Stimulated activated CD8-positive, alpha-beta memory T cell treated with anti-CD3 and anti-CD28 coated beads, Interleukin-4, amount 100 ng/mL, for 48 hours (primary cell): ENCODE data around the gene PYGB.
"Not testable (repeated sequence)": the region's sequence is repeated elsewhere in the genome, so short reads cannot be mapped to it uniquely, and the experiment has no call there.

Experiments
- DNase-seq: peaks from one replicate; pipeline ENCODE4 v3.0.0-alpha.2; 2020

The PYGB gene

DNA sequence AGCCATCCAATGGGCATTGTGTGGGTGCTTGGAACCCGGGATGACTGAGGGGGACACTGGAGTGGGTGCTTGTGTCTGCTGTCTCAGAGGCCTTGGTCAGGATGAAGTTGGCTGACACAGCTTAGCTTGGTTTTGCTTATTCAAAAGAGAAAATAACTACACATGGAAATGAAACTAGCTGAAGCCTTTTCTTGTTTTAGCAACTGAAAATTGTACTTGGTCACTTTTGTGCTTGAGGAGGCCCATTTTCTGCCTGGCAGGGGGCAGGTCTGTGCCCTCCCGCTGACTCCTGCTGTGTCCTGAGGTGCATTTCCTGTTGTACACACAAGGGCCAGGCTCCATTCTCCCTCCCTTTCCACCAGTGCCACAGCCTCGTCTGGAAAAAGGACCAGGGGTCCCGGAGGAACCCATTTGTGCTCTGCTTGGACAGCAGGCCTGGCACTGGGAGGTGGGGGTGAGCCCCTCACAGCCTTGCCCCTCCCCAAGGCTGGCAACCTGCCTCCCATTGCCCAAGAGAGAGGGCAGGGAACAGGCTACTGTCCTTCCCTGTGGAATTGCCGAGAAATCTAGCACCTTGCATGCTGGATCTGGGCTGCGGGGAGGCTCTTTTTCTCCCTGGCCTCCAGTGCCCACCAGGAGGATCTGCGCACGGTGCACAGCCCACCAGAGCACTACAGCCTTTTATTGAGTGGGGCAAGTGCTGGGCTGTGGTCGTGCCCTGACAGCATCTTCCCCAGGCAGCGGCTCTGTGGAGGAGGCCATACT lies 49.4 kb downstream of the PYGB start:
- DNase-seq, result no peak

- no peak for DNase-seq
Observed at GRCh38 chr20:25299806-25300205, 51.9 kb downstream of the PYGB start.

DNA sequence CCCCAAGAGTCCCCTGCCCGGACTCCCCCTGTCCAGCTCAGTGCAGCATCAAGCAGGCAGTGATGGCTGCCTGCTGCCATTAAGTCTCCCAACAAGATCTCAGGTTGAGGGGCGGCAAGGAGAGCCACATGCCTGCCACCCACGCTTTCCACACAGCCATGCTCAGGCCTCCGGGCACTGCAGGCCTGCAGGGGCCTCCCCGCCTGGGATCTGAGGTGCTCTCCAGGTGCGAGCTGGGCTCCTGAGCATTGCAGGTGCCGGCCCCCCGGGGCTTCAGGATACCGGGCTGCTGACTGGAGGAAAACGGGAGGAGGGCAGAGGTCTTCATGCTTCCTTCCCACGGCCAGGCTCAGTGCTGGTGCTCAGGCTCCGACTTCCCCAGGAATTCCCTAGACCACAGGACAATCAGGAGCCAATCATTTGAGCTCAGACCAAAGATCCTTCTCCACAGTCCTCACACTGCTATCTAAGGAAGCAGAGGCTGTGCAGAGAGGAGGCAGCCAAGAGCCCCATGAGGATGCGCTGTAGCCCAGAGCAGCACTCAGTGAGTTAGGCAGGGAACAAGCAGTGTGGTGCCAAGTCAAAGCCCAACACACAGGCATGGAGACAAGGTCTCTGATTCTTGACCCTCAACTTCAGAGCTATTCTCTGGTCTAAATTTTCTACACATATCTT lies 52.7 kb downstream of the PYGB start:
- DNase-seq, result no peak

DNA sequence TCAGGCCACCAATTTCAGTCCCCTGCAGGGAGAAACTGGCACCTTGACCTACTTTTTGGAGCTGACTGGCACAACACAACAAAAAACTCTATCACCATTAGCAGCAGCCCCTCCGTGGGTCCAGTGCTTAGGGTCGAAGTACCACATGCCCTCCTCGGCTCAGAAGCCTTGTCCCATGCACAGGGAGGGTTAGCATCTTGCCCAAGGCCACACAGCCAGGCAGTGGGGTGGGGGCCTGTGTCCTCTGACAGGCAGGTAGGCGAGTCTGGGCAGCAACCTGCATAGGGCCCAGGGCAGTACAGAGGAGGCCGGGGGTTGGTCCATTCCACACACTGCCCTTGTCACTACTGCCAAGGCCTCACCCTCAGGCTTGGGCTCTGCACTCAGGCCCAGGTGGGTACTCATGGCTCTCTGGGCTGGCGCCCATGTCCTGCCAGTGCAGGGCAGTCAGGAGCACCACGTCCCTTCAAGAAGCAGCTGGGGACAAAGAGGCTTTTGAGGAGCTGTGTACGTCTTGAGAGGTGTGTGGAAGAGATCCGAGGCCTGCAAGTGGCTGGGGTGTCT lies 53.6 kb downstream of the PYGB start:
- no peak for DNase-seq

DNA sequence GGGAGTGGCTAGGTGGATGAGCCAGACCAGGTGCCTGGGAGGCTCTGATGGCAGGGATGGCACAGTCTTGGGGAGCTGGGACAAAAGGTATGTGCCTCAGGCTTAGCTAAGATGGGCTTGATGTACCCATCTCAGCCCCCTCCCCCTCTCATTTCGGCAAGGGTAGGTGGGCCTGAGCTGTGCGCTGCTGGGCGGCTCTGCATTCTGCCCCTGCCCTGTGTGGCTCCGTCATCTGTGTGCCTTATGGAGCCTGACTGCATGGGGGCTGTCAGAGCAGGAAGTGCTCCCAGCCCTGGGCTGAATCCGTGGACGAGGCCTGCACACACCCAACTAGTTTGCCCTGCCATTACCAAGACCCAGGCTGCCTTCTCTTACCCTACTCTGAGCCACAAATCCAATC lies 54.7 kb downstream of the PYGB start:
- no peak for DNase-seq

DNA sequence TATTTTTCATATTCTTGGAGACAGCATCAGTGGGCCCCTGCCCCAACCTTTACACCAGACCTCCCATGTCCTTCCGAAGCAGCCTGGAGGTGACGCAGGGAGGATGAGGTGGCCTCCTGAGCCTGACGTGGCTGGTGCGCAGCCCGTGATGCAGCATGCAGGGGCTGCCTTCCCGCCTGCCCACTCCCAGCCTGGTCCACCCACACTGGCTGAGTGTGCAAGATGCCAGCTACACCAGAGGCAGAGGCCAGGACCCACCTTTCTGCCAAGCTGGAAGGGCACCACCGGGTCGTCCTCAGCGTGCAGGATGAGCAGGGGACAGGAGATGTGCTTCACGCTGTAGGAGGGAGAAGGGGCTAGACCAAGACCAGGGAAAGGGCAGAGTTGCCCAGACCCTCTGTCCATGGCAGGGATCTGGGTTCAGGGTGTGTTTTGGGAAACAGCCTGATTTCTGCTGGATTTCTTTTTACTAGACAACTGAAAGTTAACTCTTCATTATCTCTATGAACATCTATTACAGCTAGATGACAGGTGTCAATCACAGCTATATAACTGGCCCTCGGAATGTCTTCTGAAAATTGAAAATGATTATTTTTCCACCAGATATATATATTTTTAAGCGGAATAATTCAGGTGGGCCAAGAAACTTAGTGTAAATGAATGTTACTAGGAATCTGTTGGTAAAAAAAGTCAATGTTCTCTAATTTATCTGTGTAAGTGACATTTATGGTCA lies 55.6 kb downstream of the PYGB start:
- no peak for DNase-seq

DNA sequence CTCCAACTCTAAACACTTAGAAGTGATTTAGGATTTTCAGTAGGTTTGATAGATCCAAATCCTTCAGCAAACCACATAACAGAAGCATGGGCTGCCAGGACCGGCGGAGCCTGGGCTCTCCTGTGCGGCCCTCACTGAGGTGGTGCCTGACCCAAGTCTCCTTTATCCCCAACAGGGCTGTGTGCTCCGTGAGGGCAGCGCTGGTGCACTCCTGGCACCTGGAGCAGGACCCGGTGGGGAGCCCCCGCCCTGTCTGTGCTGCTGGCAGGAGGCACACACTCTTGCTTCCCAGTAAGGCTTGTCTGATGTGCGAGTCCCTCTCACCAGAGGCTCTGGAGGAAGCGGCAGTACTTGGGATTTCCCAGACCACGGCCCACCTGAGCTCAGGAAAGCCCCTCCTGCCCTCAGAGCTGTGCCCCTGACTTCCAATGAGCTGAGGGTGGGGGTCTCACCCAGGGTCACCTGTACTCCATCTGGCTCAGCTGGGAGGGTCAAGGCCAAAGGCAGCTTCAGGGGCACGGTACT lies 56.2 kb downstream of the PYGB start:
- no peak for DNase-seq

GRCh38 chr20:25306991-25307903 lies 59.4 kb downstream of the PYGB start:
- DNase-seq, result no peak

DNA sequence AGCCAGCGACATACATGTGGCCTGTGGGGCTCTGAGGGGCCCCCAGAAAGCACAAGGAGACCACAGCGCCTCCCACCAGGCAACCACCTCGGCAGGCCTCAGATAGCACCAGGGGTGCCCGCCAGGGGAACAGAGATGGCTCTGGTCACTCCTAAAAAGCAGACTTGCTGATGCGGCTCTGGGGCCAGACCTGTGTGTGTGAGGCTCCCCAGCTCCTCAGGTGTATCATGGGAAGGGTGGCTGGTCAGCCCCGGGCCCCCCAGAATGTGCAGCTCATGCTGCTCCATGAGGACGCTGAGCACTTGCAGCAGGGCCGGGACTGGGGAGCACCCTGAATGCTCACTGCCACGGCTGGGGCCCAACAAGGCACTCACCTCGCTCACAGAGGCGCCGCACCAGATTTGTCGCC lies 60.2 kb downstream of the PYGB start:
- DNase-seq, result no peak

GRCh38 chr20:25308671-25309394 lies 60.9 kb downstream of the PYGB start:
- no peak for DNase-seq

- no peak for DNase-seq
Observed at GRCh38 chr20:25309395-25310267, 61.7 kb downstream of the PYGB start.

DNA sequence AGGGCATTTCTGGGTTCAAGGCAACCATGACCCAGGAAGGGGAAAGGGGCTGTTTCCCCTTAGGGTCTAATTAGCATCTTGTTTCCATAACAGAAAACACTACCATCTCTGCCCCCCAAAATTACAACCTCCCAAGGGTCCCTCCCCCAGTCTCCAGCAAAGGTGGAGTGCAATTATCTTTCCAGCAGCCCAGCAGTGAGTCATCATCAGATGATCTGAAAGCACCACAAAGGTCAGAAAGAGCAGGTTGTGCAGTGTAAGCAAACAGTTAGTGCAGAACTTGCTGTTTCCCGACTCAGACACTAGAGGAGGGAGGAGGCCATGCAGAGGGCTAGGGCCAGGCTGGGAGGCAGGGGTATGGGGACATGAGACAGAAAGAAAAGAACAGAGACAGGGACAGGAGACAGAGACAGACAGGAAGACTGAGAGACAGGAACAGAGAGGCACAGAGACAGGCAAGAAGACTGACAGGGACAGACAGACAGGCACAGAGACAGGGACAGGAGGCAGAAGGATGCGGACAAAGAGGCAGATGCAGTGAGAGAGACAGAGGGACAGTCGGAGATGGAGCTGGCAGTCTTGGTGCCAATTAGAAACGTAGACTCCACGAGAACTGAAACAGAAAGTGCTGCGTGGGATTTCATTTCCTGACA lies 62.5 kb downstream of the PYGB start:
- DNase-seq, result peak; percentile 64

- DNase-seq, result no peak
Observed at GRCh38 chr20:25310921-25311728, 63.2 kb downstream of the PYGB start.

DNA sequence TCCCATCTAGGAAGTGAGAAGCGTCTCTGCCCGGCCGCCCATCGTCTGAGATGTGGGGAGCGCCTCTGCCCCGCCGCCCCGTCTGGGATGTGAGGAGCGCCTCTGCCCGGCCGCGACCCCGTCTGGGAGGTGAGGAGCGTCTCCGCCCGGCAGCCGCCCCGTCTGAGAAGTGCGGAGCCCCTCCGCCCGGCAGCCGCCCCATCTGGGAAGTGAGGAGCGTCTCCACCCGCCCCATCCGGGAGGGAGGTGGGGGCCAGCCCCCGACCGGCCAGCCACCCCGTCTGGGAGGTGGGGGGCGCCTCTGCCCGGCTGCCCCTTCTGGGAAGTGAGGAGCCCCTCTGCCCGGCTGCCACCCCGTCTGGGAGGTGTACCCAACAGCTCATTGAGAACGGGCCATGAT lies 64.8 kb downstream of the PYGB start:
- not testable (repeated sequence) for DNase-seq

GRCh38 chr20:25313593-25313992 lies 65.7 kb downstream of the PYGB start:
- DNase-seq, result no peak

GRCh38 chr20:25314497-25315417 lies 66.9 kb downstream of the PYGB start:
- DNase-seq, result peak; percentile 10

DNA sequence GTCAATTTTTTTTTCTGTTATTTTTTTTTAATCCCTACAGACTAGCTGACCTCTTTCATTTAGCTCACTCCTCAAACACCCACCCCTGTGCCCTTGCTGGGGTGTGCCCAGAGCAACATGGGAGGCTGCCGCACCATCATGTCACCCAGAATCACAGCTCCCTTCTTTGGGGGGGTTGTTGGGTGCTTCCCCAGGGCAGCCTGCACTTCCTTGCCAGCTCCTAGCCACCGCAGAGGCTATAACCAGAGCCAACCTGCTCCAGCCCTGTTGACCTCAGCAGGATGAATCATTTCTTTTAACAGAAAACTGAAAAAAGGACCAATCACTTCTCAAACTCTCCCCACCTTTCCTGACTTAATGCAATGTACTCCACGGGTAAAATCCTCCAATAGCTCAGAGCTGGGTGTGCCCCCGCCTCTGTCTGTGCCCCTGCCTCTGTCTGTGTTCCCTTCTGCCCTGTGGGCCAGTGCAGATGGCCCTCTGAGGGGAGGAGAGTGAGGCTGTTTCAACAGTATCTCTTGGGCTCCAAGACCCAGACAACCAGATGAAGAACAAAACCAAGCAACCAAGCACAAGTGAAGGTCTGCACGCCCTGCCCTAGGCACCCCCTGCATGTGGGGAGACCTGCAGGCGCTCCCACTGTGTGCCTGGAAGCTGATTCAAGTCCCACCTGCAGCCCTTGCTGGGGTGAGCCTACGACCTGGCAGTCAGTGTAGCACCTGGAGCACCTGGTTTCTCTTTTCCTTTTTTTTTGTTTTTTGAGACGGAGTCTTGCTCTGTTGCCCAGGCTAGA lies 67.7 kb downstream of the PYGB start:
- DNase-seq, result peak; percentile 14
